H1 (cell line): Measurements from ENCODE around the gene AIM2. TPM values are rescaled to one million over a fixed set of nuclear protein-coding genes. Genes with fewer than 3 reads are reported as not detected.

Experiments
- CTCF ChIA-PET: fragments of 300-600 bp; sonication (Branson Sonifier 250); formaldehyde crosslinking; loops from one replicate; lab custom pipeline; 2021; ENCODE audit not compliant: partially characterized antibody; lab: Charles Lee
- POLR2A ChIA-PET: fragments of 300-600 bp; sonication (Branson Sonifier 250); formaldehyde crosslinking; loops from one replicate; lab custom pipeline; 2021; ENCODE audit warnings: inconsistent platforms; ENCODE audit not compliant: partially characterized antibody; lab: Charles Lee
- DNase-seq, 2 experiments: peaks; one replicate each; pipeline versions ENCODE4 v3.0.0 to v3.0.0-alpha.2; 2010 to 2022; ENCODE audit warnings: low spot score in 2 of 2, low read depth in 1 of 2, mixed read lengths in 1 of 2
- FAIRE-seq: peaks from 2 replicates; lab custom pipeline; 2011; peaks lifted over from hg19 to GRCh38; lab: Jason Lieb, UNC
- H2AFZ ChIP-seq: 2 replicates; pipeline ENCODE4 v1.8.1; 2012; ENCODE audit warnings: low read length, inconsistent platforms
- H2AK5ac ChIP-seq: 2 replicates; pipeline ENCODE4 v1.6.1; 2013; ENCODE audit warnings: low read depth, low read length
- H2BK120ac ChIP-seq: replicated peaks from 2 replicates; pipeline ENCODE3; 2013; ENCODE audit warnings: low read depth, low read length, inconsistent platforms
- H2BK12ac ChIP-seq: 2 replicates; pipeline ENCODE4 v1.6.1; 2013; ENCODE audit warnings: low read depth, low read length
- H2BK15ac ChIP-seq: 2 replicates; pipeline ENCODE4 v1.6.1; 2013; ENCODE audit warnings: low read length
- H2BK20ac ChIP-seq: 2 replicates; pipeline ENCODE4 v1.6.1; 2013; ENCODE audit warnings: low read length
- H2BK5ac ChIP-seq: 2 replicates; pipeline ENCODE4 v1.6.1; 2013; ENCODE audit warnings: low read depth, low read length
- H3K14ac ChIP-seq: 2 replicates; pipeline ENCODE4 v1.6.1; 2013; ENCODE audit warnings: inconsistent platforms; ENCODE audit not compliant: insufficient read length
- H3K18ac ChIP-seq: 2 replicates; pipeline ENCODE4 v1.6.1; 2013; ENCODE audit warnings: low read length; ENCODE audit errors: extremely low read depth
- H3K23ac ChIP-seq: 2 replicates; pipeline ENCODE4 v1.6.1; 2013; ENCODE audit warnings: inconsistent platforms; ENCODE audit not compliant: insufficient read length
- H3K23me2 ChIP-seq: 2 replicates; pipeline ENCODE4 v1.6.1; 2013; ENCODE audit warnings: low read depth, low read length
- H3K27ac ChIP-seq: 2 replicates; pipeline ENCODE4 v1.6.1; 2011; ENCODE audit warnings: low read depth, low read length, inconsistent platforms
- H3K27me3 ChIP-seq, 4 experiments: replicated peaks in 1 of 4; 1 replicate in 1 of 4; 2 replicates in 3 of 4; pipeline versions ENCODE4 v1.6.1 to v1.8.1; 2011 to 2013; ENCODE audit warnings: low read length in 3 of 4, mild to moderate bottlenecking in 3 of 4, inconsistent platforms in 2 of 4, mixed read lengths in 2 of 4, moderate library complexity in 1 of 4; ENCODE audit not compliant: control insufficient read depth in 3 of 4, insufficient read depth in 3 of 4; ENCODE audit errors: extremely low read depth in 1 of 4
- H3K36me3 ChIP-seq, 4 experiments: 2 replicates each; pipeline versions ENCODE4 v1.6.1 to v1.8.1; 2011 to 2013; ENCODE audit warnings: mild to moderate bottlenecking in 4 of 4, low read length in 3 of 4, moderate library complexity in 2 of 4, control low read depth in 1 of 4, inconsistent platforms in 1 of 4; ENCODE audit not compliant: insufficient read depth in 4 of 4, control insufficient read depth in 2 of 4
- H3K4ac ChIP-seq: replicated peaks from 2 replicates; pipeline ENCODE3; 2013; ENCODE audit warnings: low read length, low read depth, mixed read lengths, inconsistent platforms; ENCODE audit not compliant: insufficient read length
- H3K4me1 ChIP-seq, 4 experiments: replicated peaks in 1 of 4; 1 replicate in 1 of 4; 2 replicates in 3 of 4; pipeline versions ENCODE4 v1.6.1 to v1.8.1; 2011 to 2013; ENCODE audit warnings: low read length in 3 of 4, inconsistent platforms in 2 of 4, mixed read lengths in 1 of 4; ENCODE audit not compliant: insufficient read depth in 4 of 4, control insufficient read depth in 3 of 4
- H3K4me2 ChIP-seq, 2 experiments: 2 replicates each; pipeline versions ENCODE4 v1.6.1 to v1.8.1; 2011 to 2013; ENCODE audit warnings: low read depth in 2 of 2, low read length in 2 of 2, control low read depth in 1 of 2, inconsistent platforms in 1 of 2, mild to moderate bottlenecking in 1 of 2; ENCODE audit not compliant: insufficient read depth in 1 of 2
- H3K4me3 ChIP-seq, 4 experiments: fragments of 200-600, 300-600 bp in 1 of 4; sonication (generic), shearing (Covaris generic), sonication (Bioruptor Twin) in 1 of 4; 2 replicates each; pipeline versions ENCODE4 v1.5.1 to v1.8.1; 2011 to 2016; ENCODE audit warnings: low read length in 4 of 4, low read depth in 3 of 4, control low read depth in 2 of 4, inconsistent platforms in 2 of 4, mild to moderate bottlenecking in 2 of 4, mixed read lengths in 1 of 4, moderate library complexity in 1 of 4; ENCODE audit not compliant: insufficient read depth in 2 of 4; ENCODE audit errors: extremely low read depth in 1 of 4
- H3K56ac ChIP-seq: replicated peaks from 2 replicates; pipeline ENCODE3; 2013; ENCODE audit warnings: low read depth, mild to moderate bottlenecking, mixed read lengths, low read length, inconsistent platforms; ENCODE audit not compliant: insufficient read length
- H3K79me1 ChIP-seq: 2 replicates; pipeline ENCODE4 v1.6.1; 2013; ENCODE audit warnings: low read depth, low read length, control low read depth
- H3K79me2 ChIP-seq, 2 experiments: 2 replicates each; pipeline versions ENCODE4 v1.6.1 to v1.8.1; 2012 to 2013; ENCODE audit warnings: low read length in 2 of 2, mild to moderate bottlenecking in 2 of 2, inconsistent platforms in 1 of 2; ENCODE audit not compliant: insufficient read depth in 2 of 2, control insufficient read depth in 1 of 2
- H3K9ac ChIP-seq, 4 experiments: replicated peaks in 1 of 4; 1 replicate in 1 of 4; 2 replicates in 3 of 4; pipeline versions ENCODE4 v1.6.1 to v1.8.1; 2011 to 2013; ENCODE audit warnings: low read depth in 3 of 4, low read length in 3 of 4, control low read depth in 2 of 4, mild to moderate bottlenecking in 2 of 4, moderate library complexity in 2 of 4, inconsistent platforms in 1 of 4; ENCODE audit errors: extremely low read depth in 1 of 4
- H3K9me3 ChIP-seq, 2 experiments: 2 replicates each; pipeline versions ENCODE4 v1.6.1 to v1.8.1; 2012 to 2013; ENCODE audit warnings: mild to moderate bottlenecking in 2 of 2, moderate library complexity in 2 of 2, control low read depth in 1 of 2, inconsistent platforms in 1 of 2, low read depth in 1 of 2, low read length in 1 of 2, mixed read lengths in 1 of 2; ENCODE audit not compliant: insufficient read depth in 2 of 2
- H4K20me1 ChIP-seq, 2 experiments: replicated peaks in 1 of 2; 2 replicates each; pipeline versions ENCODE3 to v1.8.1; 2011 to 2013; ENCODE audit warnings: inconsistent platforms in 2 of 2, low read length in 2 of 2, mild to moderate bottlenecking in 1 of 2; ENCODE audit not compliant: insufficient read depth in 2 of 2, control insufficient read depth in 1 of 2
- H4K5ac ChIP-seq: 2 replicates; pipeline ENCODE4 v1.6.1; 2013; ENCODE audit warnings: low read length, low read depth, mixed read lengths, inconsistent platforms; ENCODE audit not compliant: insufficient read length
- H4K8ac ChIP-seq: 2 replicates; pipeline ENCODE4 v1.8.0; 2013; ENCODE audit warnings: mild to moderate bottlenecking, moderate library complexity, low read length, inconsistent platforms; ENCODE audit not compliant: insufficient read depth; ENCODE audit errors: extremely low read depth
- H4K91ac ChIP-seq: replicated peaks from 2 replicates; pipeline ENCODE3; 2013; ENCODE audit warnings: low read length, mixed read lengths, inconsistent platforms; ENCODE audit not compliant: insufficient read length
- CHD2 ChIP-seq: IDR thresholded peaks from 2 replicates; pipeline ENCODE4 v1.6.1; 2012; ENCODE audit warnings: low read length, improper control_type of control experiment
- JUN ChIP-seq: IDR thresholded peaks from 2 replicates; pipeline ENCODE4 v1.6.1; 2011; ENCODE audit warnings: low read depth, mild to moderate bottlenecking, improper control_type of control experiment, low read length
- PHF8 ChIP-seq: fragments of 200-600 bp; sonication (generic); conservative IDR thresholded peaks from 2 replicates; pipeline ENCODE4 v1.7.1; 2012; ENCODE audit warnings: low read depth, mild to moderate bottlenecking, inconsistent platforms, low read length, moderate library complexity
- POU5F1 ChIP-seq: IDR thresholded peaks from 2 replicates; pipeline ENCODE4 v1.6.1; 2011; ENCODE audit warnings: low read depth, mild to moderate bottlenecking, low read length, moderate library complexity
- RAD21 ChIP-seq, 2 experiments: IDR thresholded peaks in 1 of 2; conservative IDR thresholded peaks in 1 of 2; 2 replicates each; pipeline ENCODE4 v1.6.1; 2011; ENCODE audit warnings: low read depth in 2 of 2, low read length in 2 of 2, improper control_type of control experiment in 1 of 2, inconsistent platforms in 1 of 2, mild to moderate bottlenecking in 1 of 2, moderate library complexity in 1 of 2
- TAF1 ChIP-seq: IDR thresholded peaks from 2 replicates; pipeline ENCODE4 v1.6.1; 2011; ENCODE audit warnings: mild to moderate bottlenecking, low read depth, low read length
- polyA plus RNA-seq, 7 experiments: library from polyadenylated mRNA; depleted of rRNA in 3 of 7; stranded (reverse) in 5 of 7; unstranded in 2 of 7; fragments of >200 nt in 5 of 7; fragments of 200-250 nt in 2 of 7; gene quantifications; 1 replicate in 5 of 7; 2 replicates in 1 of 7; 4 replicates in 1 of 7; pipeline versions ENCODE4 v1.2.1 to v1.2.3, GENCODE V29; 2011 to 2013; ENCODE audit warnings: missing spikeins in 2 of 7, mixed read lengths in 2 of 7
- total RNA-seq: library from RNA; stranded (reverse); fragmentation: NEBNext Ultra II Directional; extraction: Animal tissue kit (Norgen Biotek cat#: 25700); gene quantifications from 2 replicates; pipeline ENCODE4 v1.2.1, GENCODE V29; 2021
- TF ChIP-seq, protein P1 (sequence below): IDR thresholded peaks from 2 replicates; pipeline ENCODE4 v1.6.1; 2011; ENCODE audit warnings: low read depth, mild to moderate bottlenecking, low read length; ENCODE audit not compliant: insufficient read depth
- TF ChIP-seq, protein P2 (sequence below), 3 experiments: IDR thresholded peaks; 1 replicate in 2 of 3; 2 replicates in 1 of 3; pipeline versions ENCODE4 v1.5.1 to v1.6.1; 2011; ENCODE audit warnings: low read length in 3 of 3, mild to moderate bottlenecking in 3 of 3, inconsistent platforms in 2 of 3, low read depth in 1 of 3, moderate library complexity in 1 of 3; ENCODE audit not compliant: insufficient read depth in 1 of 3; ENCODE audit errors: control extremely low read depth in 1 of 3

Gene AIM2
- total and polyA plus RNA-seq, 2 of the 8 experiments (the other 6 are each of a cell fraction or from before 2014, with no cell fraction given), result 0.21 to 2.1 TPM

DNA sequence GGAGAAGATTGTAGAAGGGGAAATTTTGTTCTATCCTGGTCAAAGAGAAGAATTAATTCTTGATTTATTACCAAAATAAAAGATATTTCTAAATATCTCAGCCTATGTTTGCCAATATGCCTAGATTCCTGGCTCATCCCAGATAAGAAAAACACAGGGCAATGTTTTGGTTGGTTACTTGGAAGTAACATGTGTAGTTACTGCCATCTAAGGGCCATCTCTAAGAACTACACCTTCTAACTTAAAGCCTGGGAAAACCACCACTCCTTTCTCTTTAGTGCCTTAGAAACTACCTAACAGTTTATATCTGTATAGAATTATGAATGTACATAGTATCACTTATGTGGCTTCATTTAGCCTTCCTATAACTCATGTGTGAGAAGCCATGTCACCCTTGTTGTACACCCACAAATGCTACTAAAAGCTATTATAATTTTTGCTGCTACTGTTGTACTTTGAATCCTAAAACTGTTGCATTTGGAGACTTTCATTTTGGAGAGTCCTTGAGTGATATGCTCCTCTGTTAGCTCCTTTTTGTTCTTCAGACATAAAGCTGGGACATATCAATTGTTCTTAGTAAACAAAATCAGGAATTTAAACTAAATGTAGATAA, 4.5 kb downstream of the AIM2 start:
- no peak for DNase-seq

More for the DNA sequence above, 4.5 kb downstream of the AIM2 start:
- Histone ChIP-seq H3K36me3 (no peaks in the 10 kb centered on the region), H3K23me2 (no peaks in the 10 kb centered on the region), H4K20me1 (no peaks in the 10 kb centered on the region), H3K23ac (no peak overlapping the region), H4K91ac (no peak overlapping the region), H3K9me3 (no peaks in the 10 kb centered on the region), H3K27me3 (no peaks in the 10 kb centered on the region), H4K8ac (no peak overlapping the region), H3K27ac (no peak overlapping the region), H2BK5ac (no peak overlapping the region), H2AFZ (no peak overlapping the region), H3K79me1 (no peaks in the 10 kb centered on the region), H2BK120ac (no peak overlapping the region), H3K79me2 (no peaks in the 10 kb centered on the region), H3K14ac (no peak overlapping the region), H2BK12ac (no peak overlapping the region), H2BK20ac (no peak overlapping the region), H4K5ac (no peak overlapping the region), H3K4me3 (no peak overlapping the region), H3K4ac (no peak overlapping the region), H3K4me1 (peaks cover 0 to 6% (median 0%) of the 10 kb centered on the region in 4 experiments; a peak in 1 of 7 replicates), H3K56ac (no peak overlapping the region), H3K4me2 (no peak overlapping the region), H3K9ac (no peak overlapping the region), H3K18ac (no peak overlapping the region), H2AK5ac (no peak overlapping the region), H2BK15ac (no peak overlapping the region)
- TF ChIP-seq, protein P1, sequence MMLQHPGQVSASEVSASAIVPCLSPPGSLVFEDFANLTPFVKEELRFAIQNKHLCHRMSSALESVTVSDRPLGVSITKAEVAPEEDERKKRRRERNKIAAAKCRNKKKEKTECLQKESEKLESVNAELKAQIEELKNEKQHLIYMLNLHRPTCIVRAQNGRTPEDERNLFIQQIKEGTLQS, result no peak
- TF ChIP-seq JUN (no peak), POU5F1 (no peak), TAF1 (no peak), PHF8 (no peak), CHD2 (no peak), RAD21 (IDR thresholded peaks at IDR 0.05 in 1 of 2, conservative IDR thresholded peaks at IDR 0.05 in 1 of 2; ENCODE audit: low read depth in 2 of 2, low read length in 2 of 2) (peak; percentile 84 to 91)
- TF ChIP-seq, protein P2, sequence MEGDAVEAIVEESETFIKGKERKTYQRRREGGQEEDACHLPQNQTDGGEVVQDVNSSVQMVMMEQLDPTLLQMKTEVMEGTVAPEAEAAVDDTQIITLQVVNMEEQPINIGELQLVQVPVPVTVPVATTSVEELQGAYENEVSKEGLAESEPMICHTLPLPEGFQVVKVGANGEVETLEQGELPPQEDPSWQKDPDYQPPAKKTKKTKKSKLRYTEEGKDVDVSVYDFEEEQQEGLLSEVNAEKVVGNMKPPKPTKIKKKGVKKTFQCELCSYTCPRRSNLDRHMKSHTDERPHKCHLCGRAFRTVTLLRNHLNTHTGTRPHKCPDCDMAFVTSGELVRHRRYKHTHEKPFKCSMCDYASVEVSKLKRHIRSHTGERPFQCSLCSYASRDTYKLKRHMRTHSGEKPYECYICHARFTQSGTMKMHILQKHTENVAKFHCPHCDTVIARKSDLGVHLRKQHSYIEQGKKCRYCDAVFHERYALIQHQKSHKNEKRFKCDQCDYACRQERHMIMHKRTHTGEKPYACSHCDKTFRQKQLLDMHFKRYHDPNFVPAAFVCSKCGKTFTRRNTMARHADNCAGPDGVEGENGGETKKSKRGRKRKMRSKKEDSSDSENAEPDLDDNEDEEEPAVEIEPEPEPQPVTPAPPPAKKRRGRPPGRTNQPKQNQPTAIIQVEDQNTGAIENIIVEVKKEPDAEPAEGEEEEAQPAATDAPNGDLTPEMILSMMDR (IDR thresholded peaks at IDR 0.05; ENCODE audit: control extremely low read depth in 1 of 3, insufficient read depth in 1 of 3, low read depth in 1 of 3, low read length in 3 of 3), result peak in 2 of 3 experiments; percentile 57 to 69; a peak in 2 of 4 replicates
- ChIA-PET CTCF (interaction anchor here (0.7 to 4.5 kb wide), 32 partner anchors 11 to 867 kb away, joined by 3 to 20 read pairs (median 4); partner anchors contain the start of gene OR10K1), POLR2A (no interaction called here)
- peak; percentile 52 for FAIRE-seq
